ENCODE measurements around the gene SPARCL1.

- TF ChIP-seq ZFX (IDR thresholded peaks at IDR 0.05; ENCODE audit: borderline replicate concordance) (no peak), CTCF (IDR thresholded peaks at IDR 0.05) (no peak)
Observed at GRCh38 chr4:87451537-87451936, 77.6 kb downstream of the SPARCL1 start.

All from 22Rv1 (cell line).